Neural cell (in vitro differentiated cells): ENCODE measurements around the gene ATP4B. TPM values are rescaled to one million over a fixed set of nuclear protein-coding genes. Genes with fewer than 3 reads are reported as not detected.

Source experiments
- H2AFZ ChIP-seq: fragments of 200-600, 300-800 bp; sonication (generic), shearing (Covaris generic); 2 replicates; pipeline ENCODE4 v1.6.0; 2014; ENCODE audit warnings: low read depth, mild to moderate bottlenecking, antibody characterized with exemption, low read length, moderate library complexity
- H3F3A ChIP-seq: fragments of 200-600 bp; shearing (Covaris generic); 2 replicates; pipeline ENCODE4 v1.6.1; 2016; ENCODE audit warnings: mild to moderate bottlenecking, moderate library complexity, mixed read lengths, antibody characterized with exemption, low read length; ENCODE audit not compliant: insufficient read depth, poor library complexity, severe bottlenecking
- H3K27ac ChIP-seq: fragments of 200-600, 300-800 bp; sonication (generic), shearing (Covaris generic); 2 replicates; pipeline ENCODE4 v1.5.1; 2014; ENCODE audit warnings: mild to moderate bottlenecking, low read length, moderate library complexity
- H3K27me3 ChIP-seq: fragments of 300-800, 200-600 bp; sonication (generic), shearing (Covaris generic); 2 replicates; pipeline ENCODE4 v1.6.0; 2014; ENCODE audit warnings: mild to moderate bottlenecking, low read depth, low read length, moderate library complexity; ENCODE audit not compliant: insufficient read depth
- H3K36me3 ChIP-seq: fragments of 300-800, 200-600 bp; sonication (generic), shearing (Covaris generic); 2 replicates; pipeline ENCODE4 v1.5.1; 2014; ENCODE audit warnings: mild to moderate bottlenecking, antibody characterized with exemption, low read length, moderate library complexity; ENCODE audit not compliant: insufficient read depth
- H3K4me2 ChIP-seq: fragments of 300-800, 200-600 bp; sonication (generic), shearing (Covaris generic); 2 replicates; pipeline ENCODE4 v1.6.0; 2014; ENCODE audit warnings: mild to moderate bottlenecking, low read length
- H3K4me3 ChIP-seq: fragments of 300-800, 200-600 bp; sonication (generic), shearing (Covaris generic); 2 replicates; pipeline ENCODE4 v1.5.1; 2014; ENCODE audit warnings: mild to moderate bottlenecking, low read length, moderate library complexity
- H3K79me2 ChIP-seq: fragments of 200-600 bp; shearing (Covaris generic); replicated peaks from 2 replicates; pipeline ENCODE4 v1.6.0; 2014; ENCODE audit warnings: mild to moderate bottlenecking, low read length, moderate library complexity; ENCODE audit not compliant: insufficient read depth
- H3K9ac ChIP-seq: fragments of 300-800, 200-600 bp; sonication (generic), shearing (Covaris generic); 2 replicates; pipeline ENCODE4 v1.6.1; 2016; ENCODE audit warnings: mild to moderate bottlenecking, low read length, mixed read lengths
- H3K9me2 ChIP-seq: fragments of 200-600 bp; shearing (Covaris generic); 2 replicates; pipeline ENCODE4 v1.6.1; 2016; ENCODE audit warnings: mild to moderate bottlenecking, low read length, mixed read lengths; ENCODE audit not compliant: insufficient read depth
- H3K9me3 ChIP-seq: fragments of 200-600, 300-800 bp; sonication (generic), shearing (Covaris generic); 2 replicates; pipeline ENCODE4 v1.6.1; 2016; ENCODE audit warnings: mild to moderate bottlenecking, mixed run types, low read length, moderate library complexity, mixed read lengths
- H4K20me1 ChIP-seq: fragments of 200-600 bp; shearing (Covaris generic); 2 replicates; pipeline ENCODE4 v1.6.1; 2016; ENCODE audit warnings: mild to moderate bottlenecking, mixed run types; ENCODE audit not compliant: insufficient read depth
- EP300 ChIP-seq: fragments of 450-650 bp; conservative IDR thresholded peaks from 2 replicates; pipeline ENCODE4 v1.6.1; 2014; ENCODE audit warnings: antibody characterized with exemption, mild to moderate bottlenecking, moderate library complexity; ENCODE audit not compliant: poor library complexity, severe bottlenecking
- EZH2 ChIP-seq: fragments of 200-600, 300-800 bp; shearing (Covaris generic), sonication (generic); IDR thresholded peaks from 2 replicates; pipeline ENCODE4 v1.6.1; 2014; ENCODE audit warnings: antibody characterized with exemption, low read length, borderline replicate concordance, mild to moderate bottlenecking; ENCODE audit not compliant: insufficient read depth, poor library complexity, severe bottlenecking
- MXI1 ChIP-seq: fragments of 450-650 bp; conservative IDR thresholded peaks from 2 replicates; pipeline ENCODE4 v1.6.1; 2014; ENCODE audit warnings: antibody characterized with exemption, mild to moderate bottlenecking; ENCODE audit not compliant: poor library complexity, severe bottlenecking
- POLR2AphosphoS5 ChIP-seq: IDR thresholded peaks from 2 replicates; pipeline ENCODE4 v1.6.1; 2012
- RAD21 ChIP-seq: fragments of 450-650 bp; conservative IDR thresholded peaks from 2 replicates; pipeline ENCODE4 v1.6.1; 2014; ENCODE audit warnings: antibody characterized with exemption, mild to moderate bottlenecking, moderate library complexity
- REST ChIP-seq: IDR thresholded peaks from 2 replicates; pipeline ENCODE4 v1.6.1; 2012; ENCODE audit warnings: borderline replicate concordance
- SMC3 ChIP-seq: fragments of 450-650 bp; conservative IDR thresholded peaks from 2 replicates; pipeline ENCODE4 v1.6.1; 2014; ENCODE audit warnings: antibody characterized with exemption, mild to moderate bottlenecking, moderate library complexity; ENCODE audit not compliant: poor library complexity
- TAF1 ChIP-seq: IDR thresholded peaks from 2 replicates; pipeline ENCODE4 v1.6.1; 2012; ENCODE audit warnings: low read depth
- polyA plus RNA-seq: library from polyadenylated mRNA; depleted of rRNA; stranded (reverse); fragments of >200 nt; gene quantifications from 2 replicates; pipeline ENCODE4 v1.2.3, GENCODE V29; 2014
- TF ChIP-seq, protein P1 (sequence below): fragments of 450-650 bp; IDR thresholded peaks from 2 replicates; pipeline ENCODE4 v1.5.1; 2014; ENCODE audit warnings: antibody characterized with exemption, mild to moderate bottlenecking, moderate library complexity; ENCODE audit not compliant: poor library complexity, severe bottlenecking

ATP4B gene
- polyA plus RNA-seq, 1 donor from 2014 or later: not detected

DNA sequence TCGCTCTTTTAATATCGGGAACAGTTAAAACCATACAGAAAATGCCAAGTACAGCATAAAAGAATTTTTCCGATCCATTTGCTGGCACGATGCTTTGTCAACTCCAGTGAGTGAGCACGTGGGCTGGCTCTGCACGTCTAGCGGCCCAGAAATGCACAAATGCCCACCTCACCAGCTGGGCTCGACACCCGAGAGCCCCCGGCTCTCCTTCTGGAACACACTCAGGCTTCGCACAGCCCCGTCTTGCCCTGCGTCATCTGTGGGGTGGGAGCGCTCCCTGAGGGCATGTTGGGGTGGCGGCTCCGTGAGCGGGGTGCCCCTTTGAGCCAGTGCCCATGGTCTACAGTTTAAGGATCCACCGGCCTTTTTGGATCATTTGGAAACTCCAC lies 24.5 kb downstream of the ATP4B start:
- Histone ChIP-seq H3K9ac (no peak overlapping the region), H3F3A (no peaks in the 10 kb centered on the region), H3K4me3 (no peak overlapping the region), H4K20me1 (no peaks in the 10 kb centered on the region), H3K36me3 (peaks cover 7% of the 10 kb centered on the region), H3K4me2 (no peak overlapping the region), H3K79me2 (no peaks in the 10 kb centered on the region), H3K9me2 (no peaks in the 10 kb centered on the region), H3K27me3 (no peaks in the 10 kb centered on the region), H3K27ac (no peak overlapping the region), H2AFZ (no peak overlapping the region), H3K9me3 (no peaks in the 10 kb centered on the region)
- TF ChIP-seq POLR2AphosphoS5 (no peak), SMC3 (no peak), MXI1 (no peak), EP300 (no peak), REST (no peak), RAD21 (no peak), EZH2 (no peak), TAF1 (no peak)
- TF ChIP-seq, protein P1, sequence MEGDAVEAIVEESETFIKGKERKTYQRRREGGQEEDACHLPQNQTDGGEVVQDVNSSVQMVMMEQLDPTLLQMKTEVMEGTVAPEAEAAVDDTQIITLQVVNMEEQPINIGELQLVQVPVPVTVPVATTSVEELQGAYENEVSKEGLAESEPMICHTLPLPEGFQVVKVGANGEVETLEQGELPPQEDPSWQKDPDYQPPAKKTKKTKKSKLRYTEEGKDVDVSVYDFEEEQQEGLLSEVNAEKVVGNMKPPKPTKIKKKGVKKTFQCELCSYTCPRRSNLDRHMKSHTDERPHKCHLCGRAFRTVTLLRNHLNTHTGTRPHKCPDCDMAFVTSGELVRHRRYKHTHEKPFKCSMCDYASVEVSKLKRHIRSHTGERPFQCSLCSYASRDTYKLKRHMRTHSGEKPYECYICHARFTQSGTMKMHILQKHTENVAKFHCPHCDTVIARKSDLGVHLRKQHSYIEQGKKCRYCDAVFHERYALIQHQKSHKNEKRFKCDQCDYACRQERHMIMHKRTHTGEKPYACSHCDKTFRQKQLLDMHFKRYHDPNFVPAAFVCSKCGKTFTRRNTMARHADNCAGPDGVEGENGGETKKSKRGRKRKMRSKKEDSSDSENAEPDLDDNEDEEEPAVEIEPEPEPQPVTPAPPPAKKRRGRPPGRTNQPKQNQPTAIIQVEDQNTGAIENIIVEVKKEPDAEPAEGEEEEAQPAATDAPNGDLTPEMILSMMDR: no peak

- Histone ChIP-seq H3K9me2 (no peaks in the 10 kb centered on the region), H3K4me3 (no peak overlapping the region), H3K79me2 (no peaks in the 10 kb centered on the region), H3K27me3 (no peaks in the 10 kb centered on the region), H3K9me3 (no peaks in the 10 kb centered on the region), H3K4me2 (no peak overlapping the region), H2AFZ (no peak overlapping the region), H3K36me3 (peaks cover 7% of the 10 kb centered on the region), H3K27ac (no peak overlapping the region), H3K9ac (no peak overlapping the region), H4K20me1 (no peaks in the 10 kb centered on the region), H3F3A (no peaks in the 10 kb centered on the region)
- TF ChIP-seq REST (no peak), SMC3 (no peak), POLR2AphosphoS5 (no peak), MXI1 (no peak), RAD21 (no peak), EZH2 (no peak), TAF1 (no peak), EP300 (no peak)
- TF ChIP-seq, protein P1: no peak
Measured at GRCh38 chr13:113632706-113633484, 25.1 kb downstream of the ATP4B start.
